LHCN-M2 (cell line): ENCODE results near the gene CMKLR1. TPM values are rescaled to one million over a fixed set of nuclear protein-coding genes. Genes with fewer than 3 reads are reported as not detected.

Experiments used
- DNase-seq: peaks from one replicate; pipeline ENCODE4 v3.0.0-alpha.2; 2012; ENCODE audit warnings: low read depth
- total RNA-seq: library from RNA; depleted of rRNA; stranded (reverse); fragments of >200 nt; gene quantifications from 2 replicates; pipeline ENCODE4 v1.2.3, GENCODE V29; 2014

Gene CMKLR1
- total RNA-seq, 1 experiment from 2014 or later: 15.4 TPM

DNA sequence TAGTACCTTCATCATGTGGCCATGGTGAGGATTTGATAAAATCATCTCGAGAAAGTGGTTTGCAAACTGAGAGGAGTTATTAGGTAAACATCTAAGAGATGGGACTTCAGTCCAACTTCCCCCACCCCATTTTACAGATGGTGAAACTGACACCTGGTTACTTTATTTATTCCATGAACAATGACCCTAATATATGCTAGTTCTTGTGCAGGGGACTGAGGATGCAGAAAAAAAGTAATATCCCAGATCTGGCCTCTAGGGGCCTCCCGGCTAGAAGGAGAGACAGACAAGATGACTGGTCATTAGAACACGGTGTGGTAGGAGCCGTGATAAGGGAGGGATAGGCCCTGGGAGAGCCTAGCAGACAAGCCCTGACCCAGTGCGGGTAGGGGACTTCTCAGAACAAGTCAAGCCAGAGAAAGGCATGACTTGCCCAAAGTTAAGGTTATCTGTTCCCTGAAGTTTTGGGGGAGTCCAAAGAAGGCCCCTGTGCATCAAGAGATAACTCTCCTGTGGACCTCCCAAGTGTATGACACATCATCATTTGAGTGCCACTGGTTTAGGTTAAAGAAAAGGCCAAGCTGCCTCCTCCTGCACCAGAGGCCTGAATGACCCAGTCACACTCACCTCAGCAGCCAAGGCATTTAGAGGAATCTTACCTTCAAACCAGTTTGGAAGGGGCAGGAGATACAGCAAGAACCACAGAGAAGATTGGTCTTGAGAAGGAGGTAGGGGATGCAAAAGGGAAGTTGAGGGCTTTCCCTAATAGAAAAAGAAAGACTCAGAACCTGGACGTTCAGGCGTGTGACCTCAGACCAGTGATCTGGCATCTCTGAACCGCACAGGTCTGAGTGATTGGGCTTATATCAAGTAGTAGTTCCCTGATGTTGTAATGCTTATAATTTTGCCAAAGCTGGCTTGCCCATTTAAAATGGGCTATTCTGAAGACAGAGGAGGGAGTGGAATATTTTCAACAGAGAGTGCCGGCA is 1.6 kb downstream of the CMKLR1 start:
- peak; percentile 80 for DNase-seq

- no peak for DNase-seq
Observed at GRCh38 chr12:108335349-108336119, 3.6 kb downstream of the CMKLR1 start.

DNA sequence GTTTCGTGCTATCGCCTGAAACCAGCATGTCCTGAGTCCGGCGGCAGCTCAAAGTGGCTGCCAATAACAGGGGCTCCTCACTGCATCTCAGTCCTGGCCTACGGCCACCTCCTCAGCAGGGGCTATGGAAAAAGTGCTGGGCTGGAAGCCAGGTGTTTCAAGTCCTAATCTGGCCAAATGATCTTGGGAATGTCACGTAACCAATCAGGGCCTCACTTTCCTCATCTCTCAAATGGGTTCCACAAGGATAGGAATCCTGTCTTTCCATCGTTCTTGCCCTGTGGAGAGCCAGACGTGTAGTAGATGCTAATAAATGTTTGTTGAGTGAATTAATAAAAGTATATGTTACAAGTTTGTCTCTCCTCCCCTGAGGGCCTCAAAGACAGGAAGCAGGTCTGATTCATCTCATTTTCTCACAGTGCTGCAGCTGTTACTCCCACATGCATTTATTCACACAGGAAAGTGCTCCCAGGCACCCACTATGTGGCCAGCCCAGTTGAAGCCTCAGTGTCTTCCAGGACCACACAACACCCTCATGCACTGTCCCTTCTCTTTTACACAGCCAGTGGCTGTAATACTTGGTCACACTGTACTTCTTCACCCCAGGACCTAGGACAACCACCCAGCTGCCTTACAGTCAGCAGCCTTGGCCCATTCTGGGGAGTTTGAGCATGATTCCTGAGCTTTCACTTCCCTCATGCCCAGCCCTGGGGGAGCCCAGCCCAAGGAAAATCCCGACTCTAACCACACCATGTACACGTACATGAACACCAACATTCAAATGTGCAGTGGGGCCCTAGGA is 5.0 kb downstream of the CMKLR1 start:
- peak; percentile 94 for DNase-seq

DNA sequence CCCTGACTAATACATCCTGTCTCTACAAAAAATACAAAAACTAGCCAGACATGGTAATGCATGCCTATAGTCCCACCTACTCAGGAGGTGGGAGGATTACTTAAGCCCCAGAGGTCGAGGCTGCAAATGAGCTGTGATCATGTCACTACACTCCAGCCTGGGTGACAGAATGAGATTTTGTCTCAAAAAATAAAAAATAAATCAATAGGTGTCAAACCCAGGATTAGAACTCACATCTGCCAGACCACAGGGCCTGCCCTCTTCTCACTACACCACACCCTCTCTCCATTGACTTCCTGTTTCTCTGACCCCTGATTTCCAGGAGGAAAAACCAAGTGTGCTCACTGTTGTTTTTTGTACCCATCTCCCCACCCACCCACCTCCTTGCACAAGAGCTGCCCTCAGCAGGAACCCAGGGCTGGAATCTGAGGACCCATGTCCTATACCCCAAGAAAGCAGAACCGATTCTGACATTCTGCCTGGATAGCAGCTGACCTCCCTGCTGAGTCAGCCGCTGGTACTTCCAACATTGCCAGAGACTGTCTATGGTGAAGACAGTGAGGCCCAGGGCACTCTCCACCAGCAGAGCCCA is 6.2 kb downstream of the CMKLR1 start:
- DNase-seq: peak; percentile 86

DNA sequence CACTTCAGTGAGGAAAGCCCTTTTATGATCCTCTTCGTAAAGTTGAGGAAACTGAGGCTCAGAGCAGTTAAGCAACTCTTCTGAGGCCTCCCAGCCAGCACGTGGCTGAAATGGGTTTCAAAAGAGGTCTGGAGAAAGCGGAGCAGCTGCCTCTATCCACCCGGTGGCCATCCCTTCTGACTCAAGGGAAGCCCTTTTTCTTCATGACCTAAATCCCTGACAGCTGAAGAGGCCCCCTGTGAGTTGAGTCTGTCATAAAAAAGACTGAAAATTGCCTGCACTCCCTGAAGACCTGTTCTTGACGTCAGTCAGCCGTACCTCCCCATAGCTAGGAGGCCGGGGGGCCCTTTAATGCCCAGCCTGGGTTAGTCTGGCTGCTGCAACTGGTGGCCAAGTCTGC is 10.7 kb downstream of the CMKLR1 start:
- peak; percentile 64 for DNase-seq

GRCh38 chr12:108327621-108328344 is 11.3 kb downstream of the CMKLR1 start:
- DNase-seq: no peak

GRCh38 chr12:108326254-108326750 is 12.8 kb downstream of the CMKLR1 start:
- no peak for DNase-seq

GRCh38 chr12:108325549-108325948 is 13.6 kb downstream of the CMKLR1 start:
- DNase-seq: no peak

- no peak for DNase-seq
Observed at GRCh38 chr12:108325018-108325358, 14.1 kb downstream of the CMKLR1 start.

- DNase-seq: no peak
Observed at GRCh38 chr12:108324351-108325017, 14.6 kb downstream of the CMKLR1 start.

DNA sequence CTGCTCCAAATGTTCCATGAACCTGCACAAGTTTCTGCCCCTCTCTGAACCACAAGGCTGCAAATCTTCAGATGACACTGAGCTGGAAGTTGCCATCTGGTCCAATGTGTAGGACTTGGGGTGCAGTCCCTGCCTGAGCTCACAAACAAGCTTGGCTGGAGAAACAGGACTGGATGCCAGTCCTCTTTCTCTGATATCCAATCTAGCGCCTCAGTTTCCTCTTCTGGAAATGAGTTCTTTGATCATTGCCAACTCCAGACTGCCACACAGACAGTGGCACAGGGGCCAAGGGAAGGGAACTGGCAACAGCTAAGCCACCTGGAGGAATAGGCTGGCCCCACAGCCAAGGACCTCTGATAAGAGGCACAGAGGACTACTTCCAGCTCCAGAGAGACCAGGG is 15.5 kb downstream of the CMKLR1 start:
- no peak for DNase-seq

DNA sequence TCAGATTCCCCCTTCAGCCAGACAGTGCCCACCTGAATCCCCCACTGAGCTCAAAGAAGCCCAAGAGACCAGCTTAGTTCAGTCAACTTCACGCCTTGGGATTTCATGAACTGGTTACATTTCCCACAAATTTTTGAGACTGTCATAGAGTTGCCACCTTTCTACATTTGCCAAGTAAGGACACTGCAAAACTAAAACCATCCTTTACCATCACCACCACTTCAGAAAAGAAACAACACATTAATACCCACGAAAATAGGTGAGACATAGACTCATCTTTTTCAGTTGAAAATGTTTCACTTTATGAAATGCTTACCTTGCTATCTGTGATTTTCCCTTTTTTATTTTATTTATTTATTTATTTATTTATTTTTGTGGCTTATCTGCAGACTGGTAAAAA is 16.1 kb downstream of the CMKLR1 start:
- no peak for DNase-seq

GRCh38 chr12:108321688-108322087 is 17.4 kb downstream of the CMKLR1 start:
- DNase-seq: no peak

DNA sequence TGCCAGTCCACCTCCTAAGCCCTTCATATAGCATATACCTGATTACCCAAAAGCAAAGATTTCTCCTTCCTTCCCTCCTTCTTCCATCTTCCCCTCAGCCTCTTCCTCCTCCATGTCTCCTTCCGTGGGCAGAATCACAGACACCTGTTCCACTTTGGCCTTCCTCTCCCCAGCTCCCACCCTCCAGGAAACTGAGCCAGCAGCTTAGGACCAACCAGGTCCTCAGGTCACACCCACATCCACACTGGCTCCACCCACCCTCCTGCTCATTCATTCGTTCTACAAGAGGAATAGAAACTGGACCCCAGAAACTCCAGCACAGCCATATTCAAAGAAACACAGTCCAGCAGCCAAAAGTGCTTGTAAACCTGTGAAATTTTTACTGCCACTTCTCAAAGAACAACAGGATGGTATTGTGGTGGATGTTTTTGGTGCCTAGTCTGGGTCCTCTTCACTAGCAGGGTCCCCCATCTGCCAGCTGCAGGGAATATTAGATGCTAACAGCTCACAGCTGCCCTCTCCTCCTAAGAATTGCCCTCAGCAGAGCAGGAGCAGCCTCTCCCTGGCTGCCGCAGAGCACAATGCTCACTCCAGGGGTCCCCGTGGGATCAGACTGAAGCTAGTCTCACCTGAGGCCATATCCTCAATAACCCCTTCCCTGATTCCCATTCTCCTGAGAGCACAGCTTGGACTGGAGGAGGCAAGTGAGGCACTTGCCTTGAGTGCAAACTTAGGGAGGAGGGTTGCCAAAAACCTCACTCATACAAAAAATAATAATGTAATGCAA is 18.4 kb downstream of the CMKLR1 start:
- no peak for DNase-seq

- DNase-seq: no peak
Observed at GRCh38 chr12:108319277-108320234, 19.6 kb downstream of the CMKLR1 start.

GRCh38 chr12:108318472-108319275 is 20.4 kb downstream of the CMKLR1 start:
- DNase-seq: no peak
